Heart left ventricle (tissue), 16 donors: ENCODE data around the gene FLYWCH1. TPM values are rescaled to one million over a fixed set of nuclear protein-coding genes. Genes with fewer than 3 reads are reported as not detected.

Experiments used
- ATAC-seq, 4 donors: fragments of 200-7000 bp; cut with Tn5 transposase; one replicate each; pipeline ENCODE4 v1.9.1; 2020 to 2022; ENCODE audit warnings: moderate library complexity in 4 of 4, mild to moderate bottlenecking in 3 of 4, moderate number of reproducible peaks in 1 of 4
- DNase-seq, 5 donors: peaks; one replicate each; pipeline ENCODE4 v3.0.0-alpha.2; 2020
- H3K27ac ChIP-seq, 12 donors: fragments of 200-600 bp; sonication (generic) in 4 of 12; one replicate each; pipeline versions ENCODE4 v1.5.0 to v1.8.0; 2016 to 2022; ENCODE audit warnings: mild to moderate bottlenecking in 2 of 12
- H3K27me3 ChIP-seq, 9 donors: fragments of 200-600 bp; sonication (generic) in 2 of 9; one replicate each; pipeline versions ENCODE4 v1.5.1 to v1.8.0; 2016 to 2022; ENCODE audit warnings: mild to moderate bottlenecking in 3 of 9
- H3K36me3 ChIP-seq, 9 donors: fragments of 200-600 bp; sonication (generic) in 2 of 9; one replicate each; pipeline versions ENCODE4 v1.5.0 to v1.8.0; 2018 to 2022; ENCODE audit warnings: mild to moderate bottlenecking in 2 of 9
- H3K4me1 ChIP-seq, 12 donors: fragments of 200-600 bp; sonication (generic) in 4 of 12; one replicate each; pipeline versions ENCODE4 v1.5.0 to v1.8.0; 2016 to 2022; ENCODE audit warnings: mild to moderate bottlenecking in 3 of 12
- H3K4me3 ChIP-seq, 12 donors: fragments of 200-600 bp; sonication (generic) in 4 of 12; one replicate each; pipeline versions ENCODE4 v1.5.0 to v1.8.0; 2017 to 2022; ENCODE audit warnings: mild to moderate bottlenecking in 9 of 12, moderate library complexity in 4 of 12
- H3K9me3 ChIP-seq, 12 donors: fragments of 200-600 bp; sonication (generic) in 4 of 12; one replicate each; pipeline versions ENCODE4 v1.5.0 to v1.8.0; 2016 to 2022; ENCODE audit warnings: mild to moderate bottlenecking in 1 of 12
- POLR2A ChIP-seq, 2 donors: fragments of 450-650 bp; IDR thresholded peaks; one replicate each; pipeline ENCODE4 v1.6.1; 2017; ENCODE audit warnings: antibody characterized with exemption in 2 of 2, mild to moderate bottlenecking in 2 of 2, moderate library complexity in 2 of 2
- WGBS, 4 donors: extraction: QIAGEN DNeasy Blood & Tissue Kit in 2 of 4; methylation state at CpG; one replicate each; pipeline versions ENCODE4 v1.1.5 to v1.1.7; 2013 to 2018; 5-methylcytosine and 5-hydroxymethylcytosine counted together
- intact Hi-C, 10 donors: fragments of 100-400 bp; cut with DNase I; formaldehyde crosslinking; loops; one replicate each; pipeline versions ENCODE4 v1.11.1 to v1.14.2; 2022
- polyA plus RNA-seq, 2 donors: library from polyadenylated mRNA; stranded (reverse); fragments of 200-250 nt; gene quantifications; one replicate each; pipeline ENCODE4 v1.2.3, GENCODE V29; 2013
- total RNA-seq, 9 donors: library from RNA; depleted of rRNA in 2 of 9; stranded (reverse); fragments of >200 nt in 2 of 9; fragmentation: NEBNext Ultra II Directional in 3 of 9; extraction: Animal tissue kit (Norgen Biotek cat#: 25700) in 3 of 9; gene quantifications; one replicate each; pipeline versions ENCODE4 v1.1.0 to v1.2.4, GENCODE V29; 2016 to 2023
- TF ChIP-seq, protein P1 (sequence below), 12 donors: fragments of 200-600 bp; sonication (generic) in 4 of 12; IDR thresholded peaks; one replicate each; pipeline versions ENCODE4 v1.5.0 to v1.8.0; 2018 to 2022; ENCODE audit warnings: antibody characterized with exemption in 12 of 12, mild to moderate bottlenecking in 5 of 12
- donor health status: ischemic (EF 13 %, LVEDD 7.1; RV severe dilation, severe dysfunction).
- donor health status: healthy with polysubstance abuse.
- donor health status: DM: no; HTN: yes; CAD: no.
- donor health status: DM: no; HTN: no; CAD: no.
- donor health status: ischemic (EF 25% LVEDD 6.9; RV normal size, moderate dysfunction).
- donor health status: ischemic (EF 25% LVEDD 5.7; RV mildly dilated, moderate dysfunction).
- donor health status: healthy.
- donor health status: DM: yes; HTN: yes; CAD: no.
- donor health status: ischemic (EF 35%, LVEDD 5.7; RV mildly dilated, moderate dysfunction).
- donor health status: nonischemic (EF 11% LVEDD 7.7; RV severe dilation, severe dysfunction).
- donor health status: DM: yes; HTN: yes; CAD: no.
- donor health status: PGD.
- donor health status: ischemic (EF 29% LVEDD 5.4; RV normal size, mild dysfunction).
- donor health status: nonischemic (EF 23%, LVEDD 6.1; RV moderate dilation, normal function).

The FLYWCH1 gene
- total and polyA plus RNA-seq, 11 donors, result 26.3 to 48.4 (median 34.1) TPM

DNA sequence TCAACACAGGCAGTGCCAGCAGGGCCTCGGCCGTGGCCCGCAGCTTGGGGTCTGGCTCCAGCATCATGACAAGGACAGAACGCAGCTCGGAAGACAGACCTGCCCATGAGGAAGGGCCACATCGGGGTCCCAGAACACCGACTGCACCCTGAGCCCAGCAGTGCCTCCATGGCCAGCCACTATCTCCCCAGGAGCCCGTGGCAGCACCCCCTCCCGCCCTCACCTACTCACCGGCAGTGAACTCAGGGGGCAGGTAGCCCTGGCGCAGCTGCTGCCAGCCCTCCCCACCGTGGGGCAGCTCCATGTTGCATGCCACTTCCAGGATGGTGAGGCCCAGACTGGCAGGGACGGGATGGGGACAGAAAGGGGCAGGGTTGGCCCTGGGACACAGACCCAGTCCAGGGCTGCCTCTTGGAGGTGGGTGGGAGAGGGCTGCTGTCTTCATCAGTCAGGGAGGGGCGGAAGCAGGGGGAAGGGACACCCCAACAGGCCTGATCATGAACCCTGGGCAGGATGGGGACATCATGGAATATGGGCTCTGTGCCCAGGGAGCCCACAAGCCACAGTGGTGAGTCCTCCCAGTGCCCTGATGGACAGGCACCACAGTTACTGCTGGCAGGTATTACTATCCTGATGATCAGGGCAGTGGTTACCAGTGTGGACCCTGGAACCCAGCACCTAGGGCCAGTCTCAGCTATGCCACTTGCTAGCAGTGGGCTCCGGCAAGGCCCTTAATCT, 62.8 kb downstream of the FLYWCH1 start:
- Histone ChIP-seq H3K27me3 (peaks cover 0 to 5% (median 2%) of the 10 kb centered on the region in 9 donors), H3K4me1 (peaks cover 0 to 23% (median 11%) of the 10 kb centered on the region in 12 donors), H3K36me3 (peaks cover 0 to 21% (median 0%) of the 10 kb centered on the region in 9 donors), H3K9me3 (no peaks in the 10 kb centered on the region), H3K4me3 (no peak overlapping the region), H3K27ac (no peak overlapping the region)
- ATAC-seq, result no peak
- intact Hi-C loops, result no loop called here
- WGBS, 4 donors, result 93 to 98% (median 94%) methylated on average over 6 to 15 of the region's 15 CpGs
- no peak for DNase-seq
- TF ChIP-seq, protein P1, sequence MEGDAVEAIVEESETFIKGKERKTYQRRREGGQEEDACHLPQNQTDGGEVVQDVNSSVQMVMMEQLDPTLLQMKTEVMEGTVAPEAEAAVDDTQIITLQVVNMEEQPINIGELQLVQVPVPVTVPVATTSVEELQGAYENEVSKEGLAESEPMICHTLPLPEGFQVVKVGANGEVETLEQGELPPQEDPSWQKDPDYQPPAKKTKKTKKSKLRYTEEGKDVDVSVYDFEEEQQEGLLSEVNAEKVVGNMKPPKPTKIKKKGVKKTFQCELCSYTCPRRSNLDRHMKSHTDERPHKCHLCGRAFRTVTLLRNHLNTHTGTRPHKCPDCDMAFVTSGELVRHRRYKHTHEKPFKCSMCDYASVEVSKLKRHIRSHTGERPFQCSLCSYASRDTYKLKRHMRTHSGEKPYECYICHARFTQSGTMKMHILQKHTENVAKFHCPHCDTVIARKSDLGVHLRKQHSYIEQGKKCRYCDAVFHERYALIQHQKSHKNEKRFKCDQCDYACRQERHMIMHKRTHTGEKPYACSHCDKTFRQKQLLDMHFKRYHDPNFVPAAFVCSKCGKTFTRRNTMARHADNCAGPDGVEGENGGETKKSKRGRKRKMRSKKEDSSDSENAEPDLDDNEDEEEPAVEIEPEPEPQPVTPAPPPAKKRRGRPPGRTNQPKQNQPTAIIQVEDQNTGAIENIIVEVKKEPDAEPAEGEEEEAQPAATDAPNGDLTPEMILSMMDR (IDR thresholded peaks at IDR 0.05), result no peak
- TF ChIP-seq POLR2A (IDR thresholded peaks at IDR 0.05), result no peak

DNA sequence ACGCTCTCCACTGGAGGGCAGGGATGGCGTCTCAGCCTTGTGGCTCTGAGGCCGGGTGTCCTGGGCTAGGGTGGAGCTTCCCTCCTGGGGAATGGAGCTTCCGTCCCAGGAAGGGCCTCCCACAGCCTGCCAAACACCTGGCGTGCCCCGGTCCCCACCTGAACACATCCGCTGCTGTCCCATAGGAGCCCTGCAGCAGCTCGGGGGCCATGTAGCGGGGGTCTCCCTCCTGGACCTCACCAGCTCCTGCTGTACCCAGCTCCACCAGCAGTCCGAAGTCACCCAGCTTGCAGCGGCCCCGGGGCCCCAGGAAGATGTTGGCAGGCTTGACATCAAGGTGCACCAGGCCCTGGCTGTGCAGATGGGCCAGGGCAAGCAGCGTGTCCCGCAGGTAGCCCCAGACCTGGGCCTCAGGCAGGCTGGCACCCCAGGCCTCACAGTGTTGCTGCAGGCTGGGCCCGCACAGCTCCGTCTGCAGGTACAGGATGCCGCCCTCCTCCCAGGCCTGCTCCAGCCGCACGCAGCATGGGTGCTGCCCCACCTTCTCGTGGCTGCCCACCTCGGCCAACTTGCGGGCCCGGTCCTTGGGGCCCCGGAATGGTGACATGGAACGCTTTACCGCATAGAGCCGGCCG, 63.5 kb downstream of the FLYWCH1 start:
- Histone ChIP-seq H3K4me1 (peaks cover 0 to 22% (median 9%) of the 10 kb centered on the region in 12 donors), H3K9me3 (no peaks in the 10 kb centered on the region), H3K4me3 (no peak overlapping the region), H3K27me3 (peaks cover 0 to 12% (median 4%) of the 10 kb centered on the region in 9 donors), H3K27ac (no peak overlapping the region), H3K36me3 (peaks cover 0 to 21% (median 0%) of the 10 kb centered on the region in 9 donors)
- ATAC-seq, result no peak
- TF ChIP-seq POLR2A (IDR thresholded peaks at IDR 0.05), result no peak
- TF ChIP-seq, protein P1 (IDR thresholded peaks at IDR 0.05), result no peak
- WGBS, 4 donors, result 92 to 94% (median 93%) methylated on average over 17 to 28 of the region's 28 CpGs
- DNase-seq, result no peak
- intact Hi-C loops, result no loop called here

DNA sequence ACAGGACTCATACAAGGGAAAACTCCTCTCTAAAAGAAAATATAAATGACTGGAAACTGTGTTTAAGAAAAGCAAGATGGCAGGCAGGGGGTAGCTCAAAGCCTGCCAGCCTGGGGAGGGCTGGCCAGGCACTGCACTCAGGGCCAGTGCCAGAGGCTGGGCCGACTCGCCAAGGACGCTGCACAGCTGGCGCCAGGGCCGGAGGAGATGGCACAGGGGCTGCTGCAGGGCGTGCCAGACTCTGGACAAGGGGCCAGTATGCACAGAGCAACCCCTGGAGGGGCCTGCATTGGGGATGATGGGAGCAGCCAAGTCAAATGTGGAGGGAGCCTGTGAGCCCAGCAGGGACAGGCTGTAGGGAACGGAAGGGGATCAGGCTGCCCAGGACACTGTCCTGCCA, 64.5 kb downstream of the FLYWCH1 start:
- Histone ChIP-seq H3K27ac (no peak overlapping the region), H3K4me1 (peaks cover 0 to 22% (median 10%) of the 10 kb centered on the region in 12 donors), H3K27me3 (peaks cover 0 to 12% (median 4%) of the 10 kb centered on the region in 9 donors), H3K36me3 (peaks cover 0 to 21% (median 0%) of the 10 kb centered on the region in 9 donors), H3K9me3 (no peaks in the 10 kb centered on the region), H3K4me3 (no peak overlapping the region)
- intact Hi-C loops, result no loop called here
- TF ChIP-seq POLR2A (IDR thresholded peaks at IDR 0.05), result no peak
- TF ChIP-seq, protein P1 (IDR thresholded peaks at IDR 0.05), result no peak
- 94 to 96% (median 94%) methylated on average over 5 to 7 of the region's 7 CpGs for WGBS, 4 donors
- ATAC-seq (no peak), DNase-seq (no peak)

DNA sequence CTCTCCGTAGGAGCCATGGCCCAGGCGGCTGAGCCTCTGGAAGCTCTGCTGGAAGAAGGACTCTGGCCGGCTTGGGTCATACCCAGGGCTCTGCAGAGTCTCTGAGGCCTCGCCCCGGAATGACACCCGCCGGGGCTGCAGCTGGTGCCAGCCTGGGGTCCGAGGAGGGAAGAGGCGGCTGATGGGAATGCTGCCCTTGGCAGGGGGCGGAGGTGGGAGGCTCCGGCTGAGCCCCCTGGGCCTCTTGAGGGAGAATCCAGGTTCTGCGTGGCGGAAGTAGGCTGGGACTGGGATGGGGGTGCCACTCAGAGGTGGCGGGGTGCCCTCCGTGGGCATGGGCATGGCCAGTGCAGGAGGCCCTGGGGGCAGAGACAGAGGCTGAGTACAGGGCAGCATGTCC, 64.9 kb downstream of the FLYWCH1 start:
- peaks cover 0 to 12% (median 4%) of the 10 kb centered on the region in 9 donors for H3K27me3 ChIP-seq
- ATAC-seq (no peak), DNase-seq (no peak)
- H3K27ac ChIP-seq, result no peak overlapping the region
- H3K4me1 ChIP-seq, result peaks cover 0 to 23% (median 12%) of the 10 kb centered on the region in 12 donors
- no peaks in the 10 kb centered on the region for H3K9me3 ChIP-seq
- TF ChIP-seq, protein P1 (IDR thresholded peaks at IDR 0.05), result no peak
- no peak for TF ChIP-seq POLR2A (IDR thresholded peaks at IDR 0.05)
- H3K36me3 ChIP-seq, result peaks cover 0 to 21% (median 0%) of the 10 kb centered on the region in 9 donors
- intact Hi-C loops, result no loop called here
- H3K4me3 ChIP-seq, result no peak overlapping the region
- 91 to 98% (median 95%) methylated on average over 8 to 15 of the region's 15 CpGs for WGBS, 4 donors
